Measurements from ENCODE around the gene SCTR. TPM values are rescaled to one million over a fixed set of nuclear protein-coding genes. Genes with fewer than 3 reads are reported as not detected.

The SCTR gene
- not detected in 2 replicates for total RNA-seq

DNA sequence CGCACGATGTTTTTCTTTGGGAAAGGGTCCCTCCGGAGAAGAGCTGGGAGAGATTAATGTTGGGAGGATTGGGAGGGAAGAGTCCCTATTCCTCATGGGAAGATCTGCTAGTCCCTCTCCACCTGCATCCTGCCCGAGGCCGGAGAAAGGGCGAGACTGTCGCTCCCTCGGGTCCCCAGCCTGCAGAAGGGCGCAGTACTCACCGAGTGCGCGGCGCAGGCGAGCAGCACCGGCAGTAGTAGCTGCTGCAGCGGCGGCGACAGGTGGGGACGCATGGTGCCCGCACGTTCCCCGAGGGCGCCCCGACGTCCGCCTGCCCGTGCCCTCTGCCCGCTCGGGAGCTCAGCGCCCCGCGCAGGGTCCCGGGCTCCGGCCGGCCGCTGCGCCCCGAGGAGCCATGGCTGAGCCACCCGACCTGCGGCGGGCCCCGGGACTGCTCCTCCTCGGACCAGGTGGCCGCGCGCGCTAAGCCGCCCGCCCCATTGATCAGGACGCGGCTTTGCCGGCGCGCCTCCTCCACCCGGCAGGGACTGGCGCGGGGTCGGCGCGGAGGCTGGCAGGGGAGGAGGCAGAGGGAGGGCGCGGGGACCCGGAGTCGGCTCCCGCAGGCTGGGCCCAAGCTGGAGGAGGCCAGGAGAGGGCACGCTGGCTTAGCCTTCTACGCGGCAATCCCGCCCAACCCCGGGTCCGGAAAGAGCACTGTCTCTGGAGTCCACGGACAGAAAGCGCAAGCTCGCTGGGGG, at the start of gene SCTR:
SCTR (minus strand) TSS at position 532 of the 743 bp plus-strand sequence; CDS start at position 275, 257 bp downstream.

DNA sequence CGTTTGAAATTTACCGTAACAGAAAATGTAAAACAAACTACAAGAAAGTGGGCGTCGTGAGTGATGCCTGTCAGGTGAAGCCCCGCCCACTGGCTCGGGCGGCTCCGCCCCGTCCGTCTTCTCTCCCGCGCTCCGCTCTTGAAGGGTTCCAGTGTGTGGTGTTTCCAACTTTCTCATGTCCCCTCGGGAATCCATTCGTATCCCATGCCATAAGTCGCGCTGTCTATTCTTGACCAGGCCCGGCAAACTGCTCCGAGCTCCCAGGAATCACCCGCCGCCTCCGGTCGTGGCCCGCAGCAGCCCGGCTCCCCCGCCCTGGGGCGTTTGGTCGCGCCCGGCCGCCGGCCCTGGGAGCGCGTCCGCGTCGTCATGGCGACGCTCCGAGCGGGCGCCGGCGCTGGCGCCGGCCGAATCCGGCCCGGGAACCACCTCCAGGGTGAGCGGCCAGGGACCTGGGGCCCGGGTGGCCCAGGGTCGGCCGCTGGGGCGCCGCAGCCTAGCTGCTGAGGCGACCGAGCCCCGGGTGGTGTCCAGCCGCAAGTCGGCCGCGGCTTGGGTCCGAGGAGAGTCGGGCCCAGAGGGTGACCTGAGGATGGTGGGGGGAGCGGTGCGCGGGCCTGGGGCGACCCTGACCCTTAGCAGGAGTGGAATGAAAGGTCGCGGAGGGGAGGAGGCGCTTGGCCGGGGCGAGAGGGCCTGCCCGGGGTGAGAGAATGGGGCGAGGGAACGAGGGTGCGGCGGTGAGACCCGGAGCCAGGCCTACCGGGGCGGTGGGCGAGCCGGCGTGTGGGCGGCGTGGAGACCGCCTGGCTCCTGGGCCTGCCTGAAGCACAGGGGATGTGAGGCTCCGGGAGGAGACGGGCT, 20.0 kb upstream of the SCTR start, which contains the start of gene CFAP221:
CFAP221 (plus strand) TSS at position 375 of the 864 bp plus-strand sequence. CDS start 1,683 bp downstream, outside the sequence.

DNA sequence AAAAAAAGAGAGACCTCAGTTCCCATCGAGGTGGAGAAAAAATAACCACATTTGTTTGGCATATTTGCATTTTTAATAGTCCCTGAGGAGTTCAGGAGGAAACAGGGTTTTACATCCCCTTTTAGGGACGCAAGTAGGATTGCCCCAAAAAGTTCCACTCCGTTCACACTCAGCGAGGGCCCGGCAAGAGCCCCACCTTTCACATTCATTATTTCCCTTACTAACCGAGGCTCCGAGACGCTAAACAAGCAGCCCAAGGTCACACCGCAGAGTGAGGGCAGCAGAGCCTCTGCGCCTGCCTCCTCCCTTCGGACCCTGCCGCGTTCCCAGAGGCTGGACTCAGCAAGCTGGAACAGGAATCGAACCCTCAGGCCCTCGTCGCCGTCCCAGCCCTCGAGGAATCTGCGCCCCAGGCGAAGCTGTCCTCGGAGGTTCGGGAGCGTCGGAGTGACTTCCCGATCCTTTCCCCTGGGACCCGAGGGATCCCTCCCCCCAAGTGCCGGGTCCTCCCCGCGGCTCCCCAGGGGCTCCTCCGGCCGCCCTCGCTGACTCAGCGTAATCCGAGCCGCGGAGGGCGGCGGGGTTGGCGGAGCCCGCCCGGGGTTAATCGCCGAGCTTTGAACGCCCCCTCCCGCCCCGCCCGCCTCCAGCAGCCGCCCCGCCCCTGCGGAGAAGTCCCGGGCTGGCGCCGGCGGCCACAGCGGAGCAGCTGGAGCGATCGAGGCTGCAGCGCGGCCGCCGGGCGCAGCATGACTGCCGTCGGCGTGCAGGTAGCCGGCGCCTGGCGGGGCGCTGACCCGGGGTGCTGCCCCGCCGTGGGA, 92.9 kb downstream of the SCTR start, which contains the start of gene TMEM37:
TMEM37 (plus strand) TSS at position 700 of the 821 bp plus-strand sequence; CDS start at position 750, 50 bp downstream.

Other genes with a start within 250 kb of the SCTR start
- gene C2orf76, start 157.6 kb downstream of the SCTR start, total RNA-seq, result 13.3 and 16.0 TPM in 2 replicates
- gene DBI, start 157.5 kb downstream of the SCTR start, total RNA-seq, result 109 and 119 TPM in 2 replicates
- 0.32 and 0.91 TPM in 2 replicates for gene TMEM37, start 92.6 kb downstream of the SCTR start, total RNA-seq
- gene CFAP221, start 20.0 kb upstream of the SCTR start, total RNA-seq, result 0.15 and 0.32 TPM in 2 replicates
- gene TMEM177, start 154.7 kb upstream of the SCTR start, total RNA-seq, result 13.6 and 13.7 TPM in 2 replicates
- gene PTPN4, start 235.4 kb upstream of the SCTR start, total RNA-seq, result 21.1 and 31.9 TPM in 2 replicates

All from epithelial cell of umbilical artery (primary cell).